Nephron (organoid): ENCODE measurements around the gene ZCCHC14.
A peak's percentile ranks its signal among the peaks of the same experiment; 100 is the strongest.

ENCODE experiments used
- H3K27ac Mint-ChIP-seq, 3 experiments: 2 replicates each; pipeline ENCODE4 v1.8.0; 2020; ENCODE audit warnings: mixed read lengths in 3 of 3, mild to moderate bottlenecking in 2 of 3, moderate library complexity in 1 of 3
- H3K27me3 Mint-ChIP-seq: 2 replicates; pipeline ENCODE4 v1.8.0; 2021; ENCODE audit warnings: low read depth, mild to moderate bottlenecking, moderate library complexity, mixed read lengths
- H3K36me3 Mint-ChIP-seq: 2 replicates; pipeline ENCODE4 v1.8.0; 2020; ENCODE audit warnings: low read depth, mixed read lengths
- H3K4me1 Mint-ChIP-seq: 2 replicates; pipeline ENCODE4 v1.8.0; 2020; ENCODE audit warnings: mixed read lengths
- H3K4me3 Mint-ChIP-seq, 3 experiments: 2 replicates each; pipeline ENCODE4 v1.8.0; 2020; ENCODE audit warnings: mild to moderate bottlenecking in 3 of 3, mixed read lengths in 3 of 3, moderate library complexity in 2 of 3
- H3K9me3 Mint-ChIP-seq: 2 replicates; pipeline ENCODE4 v1.8.0; 2020; ENCODE audit warnings: mixed read lengths
- TF ChIP-seq, protein P1 (sequence below), 3 experiments: fragments of 200-600 bp; sonication (generic); IDR thresholded peaks; one replicate each; pipeline ENCODE4 v1.5.0; 2021; ENCODE audit warnings: antibody characterized with exemption in 3 of 3; ENCODE audit not compliant: unreplicated experiment in 3 of 3

ZCCHC14 gene

GRCh38 chr16:87534751-87535150, 41.9 kb upstream of the ZCCHC14 start:
- H3K9me3 Mint-ChIP-seq: peaks cover 42% of the 10 kb centered on the region

DNA sequence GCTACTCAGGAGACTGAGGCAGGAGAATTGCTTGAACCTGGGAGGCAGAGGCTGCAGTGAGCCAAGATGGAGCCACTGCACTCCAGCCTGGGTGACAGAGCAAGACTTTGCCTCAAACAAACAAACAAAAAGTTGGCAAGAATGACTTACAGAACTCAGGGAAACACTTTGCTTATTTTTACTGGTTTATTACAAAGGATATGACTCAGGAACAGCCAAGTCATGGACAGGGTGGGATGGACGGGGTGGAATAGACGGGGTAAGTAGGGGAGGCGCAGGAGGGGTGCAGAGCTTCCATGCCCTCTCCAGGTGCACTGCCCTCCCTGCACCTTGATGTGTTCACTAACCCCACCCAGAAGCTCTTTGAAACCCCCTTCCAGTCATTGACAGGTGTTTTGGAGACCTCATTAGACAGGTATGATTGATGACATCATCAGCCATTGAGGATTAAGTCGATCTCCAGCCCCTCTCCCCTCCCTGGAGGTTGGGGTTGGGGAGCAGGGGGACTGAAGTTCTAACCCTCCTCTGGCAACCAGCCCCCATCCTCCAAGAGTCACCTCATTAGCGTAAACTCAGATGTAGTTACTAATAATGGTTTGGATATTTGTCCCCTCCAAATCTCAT, 41.3 kb upstream of the ZCCHC14 start:
- H3K4me1 Mint-ChIP-seq: no peaks in the 10 kb centered on the region
- no peak overlapping the region for H3K4me3 Mint-ChIP-seq
- peaks cover 34% of the 10 kb centered on the region for H3K27me3 Mint-ChIP-seq
- H3K9me3 Mint-ChIP-seq: peaks cover 47% of the 10 kb centered on the region
- H3K36me3 Mint-ChIP-seq: no peaks in the 10 kb centered on the region
- no peak overlapping the region for H3K27ac Mint-ChIP-seq
- TF ChIP-seq, protein P1, sequence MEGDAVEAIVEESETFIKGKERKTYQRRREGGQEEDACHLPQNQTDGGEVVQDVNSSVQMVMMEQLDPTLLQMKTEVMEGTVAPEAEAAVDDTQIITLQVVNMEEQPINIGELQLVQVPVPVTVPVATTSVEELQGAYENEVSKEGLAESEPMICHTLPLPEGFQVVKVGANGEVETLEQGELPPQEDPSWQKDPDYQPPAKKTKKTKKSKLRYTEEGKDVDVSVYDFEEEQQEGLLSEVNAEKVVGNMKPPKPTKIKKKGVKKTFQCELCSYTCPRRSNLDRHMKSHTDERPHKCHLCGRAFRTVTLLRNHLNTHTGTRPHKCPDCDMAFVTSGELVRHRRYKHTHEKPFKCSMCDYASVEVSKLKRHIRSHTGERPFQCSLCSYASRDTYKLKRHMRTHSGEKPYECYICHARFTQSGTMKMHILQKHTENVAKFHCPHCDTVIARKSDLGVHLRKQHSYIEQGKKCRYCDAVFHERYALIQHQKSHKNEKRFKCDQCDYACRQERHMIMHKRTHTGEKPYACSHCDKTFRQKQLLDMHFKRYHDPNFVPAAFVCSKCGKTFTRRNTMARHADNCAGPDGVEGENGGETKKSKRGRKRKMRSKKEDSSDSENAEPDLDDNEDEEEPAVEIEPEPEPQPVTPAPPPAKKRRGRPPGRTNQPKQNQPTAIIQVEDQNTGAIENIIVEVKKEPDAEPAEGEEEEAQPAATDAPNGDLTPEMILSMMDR (IDR thresholded peaks at IDR 0.05; ENCODE audit: unreplicated experiment in 3 of 3): no peak

More at GRCh38 chr16:87534751-87535150, 41.9 kb upstream of the ZCCHC14 start:
- Mint-ChIP-seq H3K27ac (no peak overlapping the region), H3K36me3 (no peaks in the 10 kb centered on the region), H3K4me1 (no peaks in the 10 kb centered on the region), H3K27me3 (peaks cover 29% of the 10 kb centered on the region), H3K4me3 (no peak overlapping the region)
- TF ChIP-seq, protein P1 (IDR thresholded peaks at IDR 0.05; ENCODE audit: unreplicated experiment in 3 of 3): no peak

- Mint-ChIP-seq H3K36me3 (no peaks in the 10 kb centered on the region), H3K9me3 (peaks cover 48% of the 10 kb centered on the region), H3K27ac (no peak overlapping the region), H3K27me3 (peaks cover 31% of the 10 kb centered on the region), H3K4me3 (no peak overlapping the region), H3K4me1 (no peaks in the 10 kb centered on the region)
- TF ChIP-seq, protein P1 (IDR thresholded peaks at IDR 0.05; ENCODE audit: unreplicated experiment in 3 of 3): no peak
These were observed 40.2 kb upstream of the ZCCHC14 start for GRCh38 chr16:87533061-87533460.

- TF ChIP-seq, protein P1 (IDR thresholded peaks at IDR 0.05; ENCODE audit: unreplicated experiment in 3 of 3): no peak
- Mint-ChIP-seq H3K27me3 (peaks cover 26% of the 10 kb centered on the region), H3K36me3 (no peaks in the 10 kb centered on the region), H3K27ac (no peak overlapping the region), H3K9me3 (peaks cover 41% of the 10 kb centered on the region), H3K4me1 (no peaks in the 10 kb centered on the region), H3K4me3 (no peak overlapping the region)
These were observed 38.6 kb upstream of the ZCCHC14 start for GRCh38 chr16:87531418-87531817.

GRCh38 chr16:87528690-87529579, 36.1 kb upstream of the ZCCHC14 start:
- H3K27me3 Mint-ChIP-seq: peaks cover 21% of the 10 kb centered on the region
- TF ChIP-seq, protein P1 (IDR thresholded peaks at IDR 0.05; ENCODE audit: unreplicated experiment in 3 of 3): no peak

More at GRCh38 chr16:87528690-87529579, 36.1 kb upstream of the ZCCHC14 start:
- Mint-ChIP-seq H3K9me3 (peaks cover 28% of the 10 kb centered on the region), H3K27ac (peak overlapping the region in 1 of 3 experiments; percentile 55), H3K4me1 (no peaks in the 10 kb centered on the region), H3K4me3 (no peak overlapping the region), H3K36me3 (no peaks in the 10 kb centered on the region)
